ENCODE data around the gene C1orf105.
"Not testable (repeated sequence)": the region's sequence is repeated elsewhere in the genome, so short reads cannot be mapped to it uniquely, and the experiment has no call there.

Gene C1orf105

GRCh38 chr1:172494166-172494565 is 73.7 kb downstream of the C1orf105 start:
- no peaks in the 10 kb centered on the region for H3K9me3 ChIP-seq (replicated peaks; ENCODE audit: insufficient read depth, low read length)
- no peak overlapping the region for H2AFZ ChIP-seq (ENCODE audit: low read length)
- no peaks in the 10 kb centered on the region for H3K9me2 ChIP-seq (replicated peaks; ENCODE audit: insufficient read depth, low read length)
- H3K4me2 ChIP-seq (ENCODE audit: low read depth, low read length), result no peak overlapping the region
- TF ChIP-seq EZH2phosphoT487 (IDR thresholded peaks at IDR 0.05; ENCODE audit: low read length) (no peak), EZH2 (optimal IDR thresholded peaks at IDR 0.05; ENCODE audit: low read depth, low read length) (no peak), CTCF (IDR thresholded peaks at IDR 0.05; ENCODE audit: low read length) (no peak)
- no peak overlapping the region for H3K27ac ChIP-seq (ENCODE audit: low read length)
- H3K9ac ChIP-seq (ENCODE audit: low read length), result no peak overlapping the region
- no peaks in the 10 kb centered on the region for H3K36me3 ChIP-seq (replicated peaks; ENCODE audit: insufficient read depth, low read length)
- H3K27me3 ChIP-seq (replicated peaks; ENCODE audit: insufficient read depth, low read length), result no peaks in the 10 kb centered on the region
- no peaks in the 10 kb centered on the region for H3K79me2 ChIP-seq (ENCODE audit: low read length)
- no peak for DNase-seq
- H3K4me1 ChIP-seq (ENCODE audit: low read length), result no peaks in the 10 kb centered on the region
- no peaks in the 10 kb centered on the region for H4K20me1 ChIP-seq (ENCODE audit: insufficient read depth, low read length)
- H3K4me3 ChIP-seq (ENCODE audit: low read length), result no peak overlapping the region
- no peaks in the 10 kb centered on the region for H3F3A ChIP-seq (ENCODE audit: insufficient read depth, low read length)

DNA sequence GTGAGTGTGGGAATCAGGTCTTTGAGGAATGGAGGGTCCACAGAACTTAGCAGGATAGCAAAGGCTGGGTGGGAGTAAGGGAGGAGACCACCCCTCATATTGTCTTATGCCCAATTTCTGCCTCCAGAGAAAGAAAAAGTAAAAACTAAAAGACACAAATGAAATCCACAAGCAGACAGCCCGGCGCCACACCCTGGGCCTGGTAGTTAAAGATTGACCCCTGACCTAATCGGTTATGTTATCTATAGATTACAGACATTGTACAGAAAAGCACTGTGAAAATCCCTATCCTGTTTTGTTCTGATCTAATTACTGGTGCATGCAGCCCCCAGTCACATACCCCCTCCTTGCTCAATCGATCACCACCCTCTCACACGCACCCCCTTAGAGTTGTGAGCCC is 75.6 kb downstream of the C1orf105 start:
- not testable (repeated sequence) for DNase-seq; H3F3A ChIP-seq (ENCODE audit: insufficient read depth, low read length); H2AFZ ChIP-seq (ENCODE audit: low read length); H3K9me2 ChIP-seq (replicated peaks; ENCODE audit: insufficient read depth, low read length); H3K4me1 ChIP-seq (ENCODE audit: low read length); H3K9me3 ChIP-seq (replicated peaks; ENCODE audit: insufficient read depth, low read length); H3K79me2 ChIP-seq (ENCODE audit: low read length); H3K9ac ChIP-seq (ENCODE audit: low read length); H3K4me2 ChIP-seq (ENCODE audit: low read depth, low read length); H3K4me3 ChIP-seq (ENCODE audit: low read length); H3K27me3 ChIP-seq (replicated peaks; ENCODE audit: insufficient read depth, low read length); H4K20me1 ChIP-seq (ENCODE audit: insufficient read depth, low read length); H3K36me3 ChIP-seq (replicated peaks; ENCODE audit: insufficient read depth, low read length); H3K27ac ChIP-seq (ENCODE audit: low read length)

DNA sequence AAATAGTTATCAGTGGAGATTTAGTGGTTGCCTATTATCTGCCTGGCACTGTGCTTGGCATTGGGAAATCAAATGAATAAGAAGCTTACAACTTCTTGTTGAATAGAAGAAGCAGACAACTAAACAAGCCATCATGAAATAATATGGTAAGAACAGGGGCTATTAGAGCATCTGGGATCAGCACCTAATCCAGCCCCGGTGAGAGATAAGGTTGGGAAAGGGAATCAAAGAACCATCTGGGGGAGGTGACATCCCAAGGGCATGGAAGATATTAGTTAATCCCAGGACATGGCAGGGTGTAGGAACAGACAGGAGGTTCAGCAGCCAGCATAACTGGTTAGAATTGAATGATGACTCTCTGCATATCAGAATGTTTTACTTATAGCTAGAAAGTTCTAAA is 76.2 kb downstream of the C1orf105 start:
- Histone ChIP-seq H3F3A (ENCODE audit: insufficient read depth, low read length) (no peaks in the 10 kb centered on the region), H3K4me1 (ENCODE audit: low read length) (no peaks in the 10 kb centered on the region), H2AFZ (ENCODE audit: low read length) (no peak overlapping the region), H3K9me3 (replicated peaks; ENCODE audit: insufficient read depth, low read length) (no peaks in the 10 kb centered on the region), H3K4me3 (ENCODE audit: low read length) (no peak overlapping the region), H3K27me3 (replicated peaks; ENCODE audit: insufficient read depth, low read length) (no peaks in the 10 kb centered on the region), H3K36me3 (replicated peaks; ENCODE audit: insufficient read depth, low read length) (no peaks in the 10 kb centered on the region), H3K9ac (ENCODE audit: low read length) (no peak overlapping the region), H3K4me2 (ENCODE audit: low read depth, low read length) (no peak overlapping the region), H3K9me2 (replicated peaks; ENCODE audit: insufficient read depth, low read length) (no peaks in the 10 kb centered on the region), H3K27ac (ENCODE audit: low read length) (no peak overlapping the region), H4K20me1 (ENCODE audit: insufficient read depth, low read length) (no peaks in the 10 kb centered on the region), H3K79me2 (ENCODE audit: low read length) (no peaks in the 10 kb centered on the region)
- no peak for DNase-seq
- no peak for TF ChIP-seq EZH2phosphoT487 (IDR thresholded peaks at IDR 0.05; ENCODE audit: low read length)
- no peak for TF ChIP-seq CTCF (IDR thresholded peaks at IDR 0.05; ENCODE audit: low read length)
- no peak for TF ChIP-seq EZH2 (optimal IDR thresholded peaks at IDR 0.05; ENCODE audit: low read depth, low read length)

DNA sequence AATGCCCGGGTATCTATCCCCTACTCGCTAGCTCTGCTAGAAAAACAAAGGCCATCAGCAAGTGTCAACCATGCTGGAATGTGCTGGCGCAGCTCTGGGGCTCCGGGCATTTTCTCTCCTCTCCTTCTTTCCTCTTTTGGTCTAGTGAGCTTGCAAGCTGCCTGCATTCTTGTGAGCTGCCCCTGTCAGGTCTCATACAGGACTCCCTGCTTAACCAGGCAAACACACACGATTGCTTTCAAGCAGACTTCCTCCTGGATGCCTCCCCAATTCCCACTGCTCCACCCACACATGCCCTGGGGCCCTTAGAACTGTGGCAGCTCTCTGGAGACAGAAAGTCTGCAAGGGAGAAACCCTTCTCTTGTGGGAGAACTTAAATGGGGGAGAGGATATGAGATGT is 76.7 kb downstream of the C1orf105 start:
- Histone ChIP-seq H3K4me3 (ENCODE audit: low read length) (no peak overlapping the region), H3K36me3 (replicated peaks; ENCODE audit: insufficient read depth, low read length) (no peaks in the 10 kb centered on the region), H3F3A (ENCODE audit: insufficient read depth, low read length) (no peaks in the 10 kb centered on the region), H2AFZ (ENCODE audit: low read length) (no peak overlapping the region), H4K20me1 (ENCODE audit: insufficient read depth, low read length) (no peaks in the 10 kb centered on the region), H3K9ac (ENCODE audit: low read length) (no peak overlapping the region), H3K9me3 (replicated peaks; ENCODE audit: insufficient read depth, low read length) (no peaks in the 10 kb centered on the region), H3K27me3 (replicated peaks; ENCODE audit: insufficient read depth, low read length) (no peaks in the 10 kb centered on the region), H3K79me2 (ENCODE audit: low read length) (no peaks in the 10 kb centered on the region), H3K27ac (ENCODE audit: low read length) (no peak overlapping the region), H3K9me2 (replicated peaks; ENCODE audit: insufficient read depth, low read length) (no peaks in the 10 kb centered on the region), H3K4me2 (ENCODE audit: low read depth, low read length) (no peak overlapping the region), H3K4me1 (ENCODE audit: low read length) (no peaks in the 10 kb centered on the region)
- no peak for DNase-seq
- no peak for TF ChIP-seq EZH2phosphoT487 (IDR thresholded peaks at IDR 0.05; ENCODE audit: low read length)
- TF ChIP-seq EZH2 (optimal IDR thresholded peaks at IDR 0.05; ENCODE audit: low read depth, low read length), result no peak

Data from MM.1S (cell line).